Ishikawa (cell line): ENCODE results near the gene WSCD2.

Experiments used
- CEBPB ChIP-seq: IDR thresholded peaks from 2 replicates; pipeline ENCODE4 v1.6.1; 2012
- CREB1 ChIP-seq: IDR thresholded peaks from 2 replicates; pipeline ENCODE4 v1.6.1; 2012; ENCODE audit warnings: low read depth
- EGR1 ChIP-seq: IDR thresholded peaks from 2 replicates; pipeline ENCODE4 v1.6.1; 2012
- EP300 ChIP-seq: IDR thresholded peaks from 2 replicates; pipeline ENCODE4 v1.6.1; 2012; ENCODE audit warnings: borderline replicate concordance
- NFIC ChIP-seq: IDR thresholded peaks from 2 replicates; pipeline ENCODE4 v1.6.1; 2012
- RAD21 ChIP-seq: IDR thresholded peaks from 2 replicates; pipeline ENCODE4 v1.6.1; 2012; ENCODE audit warnings: low read depth
- REST ChIP-seq: IDR thresholded peaks from 2 replicates; pipeline ENCODE4 v1.6.1; 2012; ENCODE audit warnings: low read depth, mild to moderate bottlenecking
- TAF1 ChIP-seq: IDR thresholded peaks from 2 replicates; pipeline ENCODE4 v1.6.1; 2012; ENCODE audit warnings: low read depth, mild to moderate bottlenecking
- TCF12 ChIP-seq: IDR thresholded peaks from 2 replicates; pipeline ENCODE4 v1.6.1; 2012; ENCODE audit warnings: low read depth
- TEAD4 ChIP-seq: IDR thresholded peaks from 2 replicates; pipeline ENCODE4 v1.6.1; 2012
- USF1 ChIP-seq: IDR thresholded peaks from 2 replicates; pipeline ENCODE4 v1.6.1; 2012
- YY1 ChIP-seq: IDR thresholded peaks from 2 replicates; pipeline ENCODE4 v1.6.1; 2012; ENCODE audit warnings: low read depth
- ZBTB7A ChIP-seq: IDR thresholded peaks from 2 replicates; pipeline ENCODE4 v1.6.1; 2012; ENCODE audit warnings: low read depth
- TF ChIP-seq, protein P1 (sequence below): IDR thresholded peaks from 2 replicates; pipeline ENCODE4 v1.6.1; 2012

DNA sequence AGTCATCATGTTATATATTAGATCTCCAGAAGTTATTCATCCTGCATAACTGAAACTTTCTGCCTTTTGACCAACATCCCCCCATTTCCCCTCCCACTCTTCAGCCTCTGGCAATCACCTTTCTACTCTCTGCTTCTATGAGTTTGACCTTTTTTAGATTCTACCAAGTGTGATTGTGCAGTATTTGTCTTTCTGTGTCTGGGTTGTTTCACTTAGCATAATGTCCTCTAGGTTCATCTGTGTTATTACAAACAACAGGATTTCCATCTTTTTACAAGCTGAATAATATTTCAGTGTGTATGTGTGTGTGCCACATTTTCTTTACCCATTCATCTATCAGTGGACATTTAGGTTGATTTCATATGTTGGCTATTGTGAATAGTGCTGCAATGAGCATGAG, 11.2 kb upstream of the WSCD2 start:
- TF ChIP-seq CEBPB (no peak), REST (no peak), YY1 (no peak), EP300 (no peak), TEAD4 (no peak), EGR1 (no peak), RAD21 (no peak), NFIC (no peak), ZBTB7A (no peak), TAF1 (no peak), CREB1 (no peak), TCF12 (no peak), USF1 (no peak)
- TF ChIP-seq, protein P1, sequence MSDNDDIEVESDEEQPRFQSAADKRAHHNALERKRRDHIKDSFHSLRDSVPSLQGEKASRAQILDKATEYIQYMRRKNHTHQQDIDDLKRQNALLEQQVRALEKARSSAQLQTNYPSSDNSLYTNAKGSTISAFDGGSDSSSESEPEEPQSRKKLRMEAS: no peak
